ENCODE measurements around the gene GJB3.

Gene GJB3

DNA sequence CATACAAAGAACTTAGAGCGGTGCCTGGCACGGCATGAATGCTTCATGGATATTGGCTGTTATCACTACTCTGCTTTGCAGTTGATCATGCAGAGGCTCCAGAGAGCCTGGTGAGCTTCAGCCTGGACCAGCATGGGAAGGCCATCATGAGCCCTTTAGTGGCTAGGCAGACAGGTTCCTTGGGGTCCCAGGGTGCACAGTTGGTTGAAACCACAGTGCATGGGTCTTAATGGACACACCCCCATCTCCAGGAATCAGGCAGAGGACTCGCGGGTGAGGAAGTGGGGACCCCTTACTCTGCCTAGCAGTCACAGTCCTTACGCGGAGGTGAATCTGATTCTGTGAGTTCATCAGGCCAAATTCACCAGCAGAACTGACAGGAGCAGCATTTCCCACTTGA lies 25.1 kb upstream of the GJB3 start:
- no peak for TF ChIP-seq EZH2phosphoT487 (IDR thresholded peaks at IDR 0.05; ENCODE audit: borderline replicate concordance, low read length)
- no peak for TF ChIP-seq CTCF (IDR thresholded peaks at IDR 0.05; ENCODE audit: low read depth, low read length, poor library complexity, severe bottlenecking)
- Histone ChIP-seq H3K4me3 (ENCODE audit: low read length) (no peak overlapping the region), H3F3A (ENCODE audit: control insufficient read depth, insufficient read depth) (no peaks in the 10 kb centered on the region), H3K9me2 (replicated peaks; ENCODE audit: control insufficient read depth, low read length) (no peaks in the 10 kb centered on the region), H3K4me1 (ENCODE audit: control insufficient read depth, low read length) (no peaks in the 10 kb centered on the region), H4K20me1 (ENCODE audit: control insufficient read depth, insufficient read depth, low read depth, low read length) (no peaks in the 10 kb centered on the region), H3K79me2 (ENCODE audit: control insufficient read depth, low read length) (no peaks in the 10 kb centered on the region), H3K27ac (ENCODE audit: low read depth, low read length) (no peak overlapping the region), H3K9me3 (ENCODE audit: control insufficient read depth, insufficient read depth, low read length) (no peaks in the 10 kb centered on the region), H3K36me3 (ENCODE audit: control insufficient read depth, low read length) (no peaks in the 10 kb centered on the region), H3K4me2 (ENCODE audit: low read length) (no peak overlapping the region), H3K27me3 (ENCODE audit: control insufficient read depth, low read length) (no peaks in the 10 kb centered on the region)

DNA sequence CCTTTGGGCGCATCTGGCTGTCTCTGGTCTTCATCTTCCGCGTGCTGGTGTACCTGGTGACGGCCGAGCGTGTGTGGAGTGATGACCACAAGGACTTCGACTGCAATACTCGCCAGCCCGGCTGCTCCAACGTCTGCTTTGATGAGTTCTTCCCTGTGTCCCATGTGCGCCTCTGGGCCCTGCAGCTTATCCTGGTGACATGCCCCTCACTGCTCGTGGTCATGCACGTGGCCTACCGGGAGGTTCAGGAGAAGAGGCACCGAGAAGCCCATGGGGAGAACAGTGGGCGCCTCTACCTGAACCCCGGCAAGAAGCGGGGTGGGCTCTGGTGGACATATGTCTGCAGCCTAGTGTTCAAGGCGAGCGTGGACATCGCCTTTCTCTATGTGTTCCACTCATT lies 23.6 kb upstream of the GJB3 start:
- Histone ChIP-seq H3K4me3 (ENCODE audit: low read length) (no peak overlapping the region), H3F3A (ENCODE audit: control insufficient read depth, insufficient read depth) (no peaks in the 10 kb centered on the region), H3K79me2 (ENCODE audit: control insufficient read depth, low read length) (no peaks in the 10 kb centered on the region), H3K27me3 (ENCODE audit: control insufficient read depth, low read length) (no peaks in the 10 kb centered on the region), H3K4me2 (ENCODE audit: low read length) (no peak overlapping the region), H3K27ac (ENCODE audit: low read depth, low read length) (no peak overlapping the region), H3K9me2 (replicated peaks; ENCODE audit: control insufficient read depth, low read length) (no peaks in the 10 kb centered on the region), H3K9me3 (ENCODE audit: control insufficient read depth, insufficient read depth, low read length) (no peaks in the 10 kb centered on the region), H4K20me1 (ENCODE audit: control insufficient read depth, insufficient read depth, low read depth, low read length) (no peaks in the 10 kb centered on the region), H3K36me3 (ENCODE audit: control insufficient read depth, low read length) (no peaks in the 10 kb centered on the region), H3K4me1 (ENCODE audit: control insufficient read depth, low read length) (no peaks in the 10 kb centered on the region)
- TF ChIP-seq CTCF (IDR thresholded peaks at IDR 0.05; ENCODE audit: low read depth, low read length, poor library complexity, severe bottlenecking) (no peak), EZH2phosphoT487 (IDR thresholded peaks at IDR 0.05; ENCODE audit: borderline replicate concordance, low read length) (no peak)

GRCh38 chr1:34758751-34759150 lies 22.3 kb upstream of the GJB3 start:
- Histone ChIP-seq H3K36me3 (ENCODE audit: control insufficient read depth, low read length) (no peaks in the 10 kb centered on the region), H3F3A (ENCODE audit: control insufficient read depth, insufficient read depth) (no peaks in the 10 kb centered on the region), H3K9me2 (replicated peaks; ENCODE audit: control insufficient read depth, low read length) (no peaks in the 10 kb centered on the region), H3K9me3 (ENCODE audit: control insufficient read depth, insufficient read depth, low read length) (no peaks in the 10 kb centered on the region), H3K4me1 (ENCODE audit: control insufficient read depth, low read length) (no peaks in the 10 kb centered on the region), H3K4me2 (ENCODE audit: low read length) (no peak overlapping the region), H3K79me2 (ENCODE audit: control insufficient read depth, low read length) (no peaks in the 10 kb centered on the region), H3K4me3 (ENCODE audit: low read length) (no peak overlapping the region), H3K27ac (ENCODE audit: low read depth, low read length) (no peak overlapping the region), H4K20me1 (ENCODE audit: control insufficient read depth, insufficient read depth, low read depth, low read length) (no peaks in the 10 kb centered on the region), H3K27me3 (ENCODE audit: control insufficient read depth, low read length) (no peaks in the 10 kb centered on the region)
- TF ChIP-seq CTCF (IDR thresholded peaks at IDR 0.05; ENCODE audit: low read depth, low read length, poor library complexity, severe bottlenecking) (no peak), EZH2phosphoT487 (IDR thresholded peaks at IDR 0.05; ENCODE audit: borderline replicate concordance, low read length) (no peak)
